Fibroblast of mammary gland (primary cell): ENCODE measurements around the gene THRB.

Experiments
- DNase-seq: peaks from one replicate; pipeline ENCODE4 v3.0.0-alpha.2; 2010; ENCODE audit warnings: low read depth
- H3K4me3 ChIP-seq: 2 replicates; pipeline ENCODE4 v1.5.1; 2011; ENCODE audit warnings: low read depth, mild to moderate bottlenecking, low read length, moderate library complexity; ENCODE audit not compliant: control insufficient read depth
- TF ChIP-seq, protein P1 (sequence below): conservative IDR thresholded peaks from 2 replicates; pipeline ENCODE4 v1.5.1; 2011; ENCODE audit warnings: low read depth, low read length, inconsistent platforms; ENCODE audit not compliant: control insufficient read depth, insufficient read depth

THRB gene

GRCh38 chr3:24378313-24378712, 116.3 kb downstream of the THRB start:
- H3K4me3 ChIP-seq: no peak overlapping the region
- no peak for DNase-seq
- TF ChIP-seq, protein P1, sequence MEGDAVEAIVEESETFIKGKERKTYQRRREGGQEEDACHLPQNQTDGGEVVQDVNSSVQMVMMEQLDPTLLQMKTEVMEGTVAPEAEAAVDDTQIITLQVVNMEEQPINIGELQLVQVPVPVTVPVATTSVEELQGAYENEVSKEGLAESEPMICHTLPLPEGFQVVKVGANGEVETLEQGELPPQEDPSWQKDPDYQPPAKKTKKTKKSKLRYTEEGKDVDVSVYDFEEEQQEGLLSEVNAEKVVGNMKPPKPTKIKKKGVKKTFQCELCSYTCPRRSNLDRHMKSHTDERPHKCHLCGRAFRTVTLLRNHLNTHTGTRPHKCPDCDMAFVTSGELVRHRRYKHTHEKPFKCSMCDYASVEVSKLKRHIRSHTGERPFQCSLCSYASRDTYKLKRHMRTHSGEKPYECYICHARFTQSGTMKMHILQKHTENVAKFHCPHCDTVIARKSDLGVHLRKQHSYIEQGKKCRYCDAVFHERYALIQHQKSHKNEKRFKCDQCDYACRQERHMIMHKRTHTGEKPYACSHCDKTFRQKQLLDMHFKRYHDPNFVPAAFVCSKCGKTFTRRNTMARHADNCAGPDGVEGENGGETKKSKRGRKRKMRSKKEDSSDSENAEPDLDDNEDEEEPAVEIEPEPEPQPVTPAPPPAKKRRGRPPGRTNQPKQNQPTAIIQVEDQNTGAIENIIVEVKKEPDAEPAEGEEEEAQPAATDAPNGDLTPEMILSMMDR: no peak

- TF ChIP-seq, protein P1: no peak
- no peak overlapping the region for H3K4me3 ChIP-seq
- no peak for DNase-seq
Observed at GRCh38 chr3:24377218-24377993, 117.2 kb downstream of the THRB start.

- H3K4me3 ChIP-seq: no peak overlapping the region
- no peak for DNase-seq
- TF ChIP-seq, protein P1: no peak
Observed at GRCh38 chr3:24375947-24376384, 118.7 kb downstream of the THRB start.

DNA sequence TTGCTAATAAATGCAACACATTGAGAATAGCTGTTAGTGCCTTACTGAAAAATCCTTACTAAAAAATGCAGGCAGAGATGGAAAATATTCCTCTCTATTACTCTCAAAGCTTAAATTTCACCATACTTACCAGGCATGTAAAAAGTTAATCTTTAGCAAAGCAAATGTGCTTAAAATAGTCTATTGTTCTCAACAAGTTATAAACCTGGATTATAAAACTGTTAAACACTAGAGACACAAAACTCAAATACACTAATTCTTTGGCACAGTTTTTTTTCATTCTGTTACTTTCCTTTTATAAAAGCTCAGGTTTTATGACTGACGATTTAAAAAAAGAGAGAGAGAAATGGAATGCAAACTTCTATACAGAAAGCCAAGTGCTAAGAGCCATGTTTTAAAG, 119.8 kb downstream of the THRB start:
- no peak for DNase-seq
- no peak overlapping the region for H3K4me3 ChIP-seq
- TF ChIP-seq, protein P1: no peak

- TF ChIP-seq, protein P1: no peak
- no peak for DNase-seq
Observed at GRCh38 chr3:24373198-24373959, 121.3 kb downstream of the THRB start.

DNA sequence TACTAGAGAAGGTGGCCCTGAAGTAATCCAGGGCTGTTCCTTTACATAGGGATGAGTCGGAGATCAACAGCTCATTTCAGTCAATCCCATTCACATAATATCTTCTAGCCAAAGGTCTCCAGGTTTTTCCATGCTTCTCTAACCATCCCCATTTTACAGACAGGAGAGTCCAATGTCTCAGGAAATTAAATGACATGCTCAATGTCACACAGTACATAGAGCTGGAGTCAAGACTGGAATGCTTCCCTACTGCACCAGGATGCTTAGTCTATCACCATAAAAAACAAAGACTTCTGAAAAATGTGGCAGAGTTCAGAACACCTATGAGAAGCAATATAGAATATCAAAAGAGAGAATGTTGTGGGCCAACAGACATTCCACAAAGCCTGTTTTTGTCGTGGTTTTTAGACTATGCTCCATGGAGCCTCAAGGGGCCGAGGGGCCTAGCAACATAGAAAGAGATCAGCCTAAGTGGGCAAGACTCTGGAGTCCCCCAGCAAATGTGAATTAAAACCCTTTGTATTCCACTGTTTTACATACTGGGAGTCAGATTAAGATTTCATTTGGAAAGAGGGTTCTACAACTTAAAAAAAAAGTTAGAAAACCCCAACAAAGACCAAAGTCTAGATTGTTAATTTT, 122.0 kb downstream of the THRB start:
- TF ChIP-seq, protein P1: no peak
- DNase-seq: no peak
- no peak overlapping the region for H3K4me3 ChIP-seq

More at GRCh38 chr3:24373198-24373959, 121.3 kb downstream of the THRB start:
- no peak overlapping the region for H3K4me3 ChIP-seq
